Heart left ventricle (tissue), 13 donors: ENCODE measurements around the gene DOCK4.

ENCODE experiments used
- POLR2A ChIP-seq, 2 donors: fragments of 450-650 bp; IDR thresholded peaks; one replicate each; pipeline ENCODE4 v1.6.1; 2017; ENCODE audit warnings: antibody characterized with exemption in 2 of 2, mild to moderate bottlenecking in 2 of 2, moderate library complexity in 2 of 2
- TF ChIP-seq, protein P1 (sequence below), 12 donors: fragments of 200-600 bp; sonication (generic) in 4 of 12; IDR thresholded peaks; one replicate each; pipeline versions ENCODE4 v1.5.0 to v1.8.0; 2018 to 2022; ENCODE audit warnings: antibody characterized with exemption in 12 of 12, mild to moderate bottlenecking in 5 of 12
- donor health status: ischemic (EF 13 %, LVEDD 7.1; RV severe dilation, severe dysfunction).
- donor health status: DM: no; HTN: yes; CAD: no.
- donor health status: DM: no; HTN: no; CAD: no.
- donor health status: ischemic (EF 25% LVEDD 6.9; RV normal size, moderate dysfunction).
- donor health status: ischemic (EF 25% LVEDD 5.7; RV mildly dilated, moderate dysfunction).
- donor health status: ischemic (EF 35%, LVEDD 5.7; RV mildly dilated, moderate dysfunction).
- donor health status: nonischemic (EF 11% LVEDD 7.7; RV severe dilation, severe dysfunction).
- donor health status: DM: yes; HTN: yes; CAD: no.
- donor health status: PGD.
- donor health status: ischemic (EF 29% LVEDD 5.4; RV normal size, mild dysfunction).
- donor health status: nonischemic (EF 23%, LVEDD 6.1; RV moderate dilation, normal function).

- no peak for TF ChIP-seq POLR2A (IDR thresholded peaks at IDR 0.05)
- TF ChIP-seq, protein P1, sequence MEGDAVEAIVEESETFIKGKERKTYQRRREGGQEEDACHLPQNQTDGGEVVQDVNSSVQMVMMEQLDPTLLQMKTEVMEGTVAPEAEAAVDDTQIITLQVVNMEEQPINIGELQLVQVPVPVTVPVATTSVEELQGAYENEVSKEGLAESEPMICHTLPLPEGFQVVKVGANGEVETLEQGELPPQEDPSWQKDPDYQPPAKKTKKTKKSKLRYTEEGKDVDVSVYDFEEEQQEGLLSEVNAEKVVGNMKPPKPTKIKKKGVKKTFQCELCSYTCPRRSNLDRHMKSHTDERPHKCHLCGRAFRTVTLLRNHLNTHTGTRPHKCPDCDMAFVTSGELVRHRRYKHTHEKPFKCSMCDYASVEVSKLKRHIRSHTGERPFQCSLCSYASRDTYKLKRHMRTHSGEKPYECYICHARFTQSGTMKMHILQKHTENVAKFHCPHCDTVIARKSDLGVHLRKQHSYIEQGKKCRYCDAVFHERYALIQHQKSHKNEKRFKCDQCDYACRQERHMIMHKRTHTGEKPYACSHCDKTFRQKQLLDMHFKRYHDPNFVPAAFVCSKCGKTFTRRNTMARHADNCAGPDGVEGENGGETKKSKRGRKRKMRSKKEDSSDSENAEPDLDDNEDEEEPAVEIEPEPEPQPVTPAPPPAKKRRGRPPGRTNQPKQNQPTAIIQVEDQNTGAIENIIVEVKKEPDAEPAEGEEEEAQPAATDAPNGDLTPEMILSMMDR (IDR thresholded peaks at IDR 0.05), result peak; percentile 47 to 75 (median 60)
These were observed 464.4 kb downstream of the DOCK4 start for GRCh38 chr7:111741811-111742240.
